SK-N-SH treated with all-trans-retinoic acid at 6 μM for 48 hours (cell line): ENCODE results near the gene SEMA5A.

Experiments
- ARNTL ChIP-seq: fragments of 450-650 bp; formaldehyde crosslinking; IDR thresholded peaks from 2 replicates; pipeline ENCODE4 v1.5.0; 2020; ENCODE audit warnings: low read depth, mild to moderate bottlenecking, moderate library complexity, borderline replicate concordance
- CREB5 ChIP-seq: fragments of 250-450 bp; sonication (Bioruptor Pico); IDR thresholded peaks from 2 replicates; pipeline ENCODE4 v1.5.1; 2020; ENCODE audit warnings: low read depth, mild to moderate bottlenecking, moderate library complexity
- CSDC2 ChIP-seq: fragments of 250-450 bp; sonication (Bioruptor Pico); IDR thresholded peaks from 2 replicates; pipeline ENCODE4 v1.5.0; 2020; ENCODE audit warnings: mild to moderate bottlenecking, moderate library complexity
- ESRRG ChIP-seq: fragments of 250-450 bp; sonication (Bioruptor Pico); IDR thresholded peaks from 2 replicates; pipeline ENCODE4 v1.6.1; 2021; ENCODE audit warnings: mild to moderate bottlenecking
- GLIS3 ChIP-seq: fragments of 250-450 bp; sonication (Bioruptor Pico); IDR thresholded peaks from 2 replicates; pipeline ENCODE4 v1.5.0; 2020; ENCODE audit warnings: mild to moderate bottlenecking, moderate library complexity
- ISL1 ChIP-seq: fragments of 250-450 bp; sonication (Bioruptor Pico); IDR thresholded peaks from 2 replicates; pipeline ENCODE4 v2.1.2; 2022; ENCODE audit warnings: mild to moderate bottlenecking, moderate library complexity
- POU6F1 ChIP-seq: fragments of 250-450 bp; sonication (Bioruptor Pico); IDR thresholded peaks from 2 replicates; pipeline ENCODE4 v1.8.0; 2021; ENCODE audit warnings: low read depth, mild to moderate bottlenecking, moderate library complexity, borderline replicate concordance
- TOX ChIP-seq: fragments of 250-450 bp; sonication (Bioruptor Pico); IDR thresholded peaks from 2 replicates; pipeline ENCODE4 v1.8.0; 2021; ENCODE audit warnings: mild to moderate bottlenecking, moderate library complexity, borderline replicate concordance
- ZFP30 ChIP-seq: fragments of 450-650 bp; formaldehyde crosslinking; IDR thresholded peaks from 2 replicates; pipeline ENCODE4 v1.5.0; 2022; ENCODE audit warnings: mild to moderate bottlenecking, moderate library complexity
- ZNF70 ChIP-seq: fragments of 450-650 bp; formaldehyde crosslinking; IDR thresholded peaks from 2 replicates; pipeline ENCODE4 v1.5.0; 2020; ENCODE audit warnings: mild to moderate bottlenecking, moderate library complexity
- ZNF8 ChIP-seq: fragments of 450-650 bp; formaldehyde crosslinking; IDR thresholded peaks from 2 replicates; pipeline ENCODE4 v1.5.0; 2020; ENCODE audit warnings: mild to moderate bottlenecking, moderate library complexity
- TF ChIP-seq, protein P1 (sequence below): fragments of 250-450 bp; sonication (Bioruptor Pico); IDR thresholded peaks from 2 replicates; pipeline ENCODE4 v1.8.0; 2020; ENCODE audit warnings: mild to moderate bottlenecking, moderate library complexity, borderline replicate concordance

DNA sequence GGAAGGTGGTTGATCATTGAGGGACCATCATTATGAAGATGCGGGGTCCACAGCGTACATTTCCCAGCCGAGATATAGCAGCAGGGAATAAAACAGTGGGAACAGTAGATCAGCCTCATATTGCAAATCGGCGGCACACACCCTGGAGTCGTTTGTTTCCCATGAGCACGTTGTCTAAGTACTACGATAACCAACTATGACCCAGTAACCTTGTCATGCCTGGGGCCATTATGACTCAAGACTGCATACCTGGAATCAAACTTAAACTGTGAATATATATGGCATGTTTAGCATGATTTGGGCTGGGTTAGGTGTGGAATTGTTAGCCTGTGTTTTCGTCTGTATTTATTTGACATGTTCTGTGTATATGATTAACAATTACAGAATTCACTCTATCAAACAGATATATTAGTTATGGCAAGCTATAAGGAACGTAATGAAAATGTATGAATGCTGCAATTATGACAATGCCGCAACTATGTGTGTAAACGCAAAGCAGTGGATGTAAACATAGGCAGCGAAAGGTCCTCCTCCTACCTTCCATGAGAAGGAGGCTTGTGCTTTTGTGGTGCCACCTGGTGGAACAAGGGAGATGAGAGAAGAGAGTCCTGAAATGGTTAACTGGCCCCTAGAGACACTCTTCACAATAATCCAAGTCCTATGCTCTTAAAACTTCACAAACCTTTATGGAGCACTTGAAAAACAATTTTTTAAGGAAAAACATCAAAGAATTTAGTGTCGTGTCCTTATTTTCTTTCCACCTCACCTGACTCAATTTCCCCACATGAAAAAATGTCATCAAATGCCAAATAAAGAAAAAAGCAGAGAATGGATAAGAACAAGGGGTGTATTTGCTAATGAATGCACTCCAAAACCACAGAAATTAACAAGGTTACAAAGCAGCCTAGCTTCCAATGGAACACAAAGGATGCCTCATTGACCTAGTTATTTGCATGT lies 47.1 kb downstream of the SEMA5A start:
- TF ChIP-seq ESRRG (CRISPR knock-in tag) (no peak), ISL1 (CRISPR knock-in tag) (no peak), ZNF70 (CRISPR knock-in tag) (no peak), ZNF8 (no peak), POU6F1 (CRISPR knock-in tag) (no peak), ARNTL (CRISPR knock-in tag) (no peak), ZFP30 (CRISPR knock-in tag) (no peak), CREB5 (CRISPR knock-in tag) (no peak), GLIS3 (CRISPR knock-in tag) (no peak), CSDC2 (CRISPR knock-in tag) (no peak), TOX (CRISPR knock-in tag) (no peak)
- TF ChIP-seq, protein P1, sequence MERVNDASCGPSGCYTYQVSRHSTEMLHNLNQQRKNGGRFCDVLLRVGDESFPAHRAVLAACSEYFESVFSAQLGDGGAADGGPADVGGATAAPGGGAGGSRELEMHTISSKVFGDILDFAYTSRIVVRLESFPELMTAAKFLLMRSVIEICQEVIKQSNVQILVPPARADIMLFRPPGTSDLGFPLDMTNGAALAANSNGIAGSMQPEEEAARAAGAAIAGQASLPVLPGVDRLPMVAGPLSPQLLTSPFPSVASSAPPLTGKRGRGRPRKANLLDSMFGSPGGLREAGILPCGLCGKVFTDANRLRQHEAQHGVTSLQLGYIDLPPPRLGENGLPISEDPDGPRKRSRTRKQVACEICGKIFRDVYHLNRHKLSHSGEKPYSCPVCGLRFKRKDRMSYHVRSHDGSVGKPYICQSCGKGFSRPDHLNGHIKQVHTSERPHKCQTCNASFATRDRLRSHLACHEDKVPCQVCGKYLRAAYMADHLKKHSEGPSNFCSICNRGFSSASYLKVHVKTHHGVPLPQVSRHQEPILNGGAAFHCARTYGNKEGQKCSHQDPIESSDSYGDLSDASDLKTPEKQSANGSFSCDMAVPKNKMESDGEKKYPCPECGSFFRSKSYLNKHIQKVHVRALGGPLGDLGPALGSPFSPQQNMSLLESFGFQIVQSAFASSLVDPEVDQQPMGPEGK, result no peak
